Measurements from ENCODE around the gene ERG. TPM values are rescaled to one million over a fixed set of nuclear protein-coding genes. Genes with fewer than 3 reads are reported as not detected.
A peak's percentile ranks its signal among the peaks of the same experiment; 100 is the strongest.

Gene ERG
- total and polyA plus RNA-seq, 12 donors, result 9.5 to 30.5 (median 16.0) TPM

- ATAC-seq, result no peak
- Histone ChIP-seq H3K9me3 (no peaks in the 10 kb centered on the region), H3K27ac (peak overlapping the region in 1 of 10 donors; percentile 13), H3K36me3 (no peaks in the 10 kb centered on the region), H3K27me3 (peaks cover 0 to 3% (median 0%) of the 10 kb centered on the region in 7 donors), H3K4me3 (no peak overlapping the region), H3K4me1 (peaks cover 0 to 5% (median 0%) of the 10 kb centered on the region in 9 donors)
- TF ChIP-seq CTCF (IDR thresholded peaks at IDR 0.05), result no peak
- intact Hi-C loops (cut with DNase I), result no loop called here
- 69 to 79% methylated on average over 1 of the region's 1 CpG for WGBS, 2 donors
- no peak for DNase-seq
Measured at GRCh38 chr21:38342739-38343138, 155.5 kb downstream of the ERG start.

- no peak for DNase-seq
Measured at GRCh38 chr21:38341546-38342012, 156.7 kb downstream of the ERG start.

GRCh38 chr21:38340131-38340530 is 158.1 kb downstream of the ERG start:
- DNase-seq (no peak), ATAC-seq (peak in 2 of 8 donors; percentile 26 to 39)
- no peaks in the 10 kb centered on the region for H3K36me3 ChIP-seq
- intact Hi-C loops (cut with DNase I), result no loop called here
- TF ChIP-seq CTCF (IDR thresholded peaks at IDR 0.05), result no peak
- H3K27me3 ChIP-seq, result no peaks in the 10 kb centered on the region
- H3K4me3 ChIP-seq, result no peak overlapping the region
- WGBS, 2 donors, result 91 to 92% methylated on average over 4 of the region's 4 CpGs
- no peaks in the 10 kb centered on the region for H3K9me3 ChIP-seq
- peaks cover 0 to 5% (median 0%) of the 10 kb centered on the region in 9 donors for H3K4me1 ChIP-seq
- no peak overlapping the region for H3K27ac ChIP-seq

More at GRCh38 chr21:38341546-38342012, 156.7 kb downstream of the ERG start:
- no peaks in the 10 kb centered on the region for H3K9me3 ChIP-seq
- peaks cover 0 to 3% (median 0%) of the 10 kb centered on the region in 7 donors for H3K27me3 ChIP-seq
- H3K4me3 ChIP-seq, result no peak overlapping the region
- peaks cover 0 to 5% (median 0%) of the 10 kb centered on the region in 9 donors for H3K4me1 ChIP-seq
- no peak for TF ChIP-seq CTCF (IDR thresholded peaks at IDR 0.05)
- 79 to 87% methylated on average over 5 of the region's 5 CpGs for WGBS, 2 donors
- peak in 1 of 8 donors; percentile 73 for ATAC-seq
- intact Hi-C loops (cut with DNase I), result no loop called here
- no peaks in the 10 kb centered on the region for H3K36me3 ChIP-seq
- H3K27ac ChIP-seq, result peak overlapping the region in 1 of 10 donors; percentile 49

GRCh38 chr21:38337793-38338192 is 160.5 kb downstream of the ERG start:
- Histone ChIP-seq H3K36me3 (no peaks in the 10 kb centered on the region), H3K27me3 (no peaks in the 10 kb centered on the region), H3K9me3 (no peaks in the 10 kb centered on the region), H3K4me3 (no peak overlapping the region), H3K4me1 (peaks cover 0 to 9% (median 0%) of the 10 kb centered on the region in 9 donors), H3K27ac (no peak overlapping the region)
- intact Hi-C loops (cut with DNase I), result no loop called here
- WGBS, 2 donors, result 98 to 99% methylated on average over 5 of the region's 5 CpGs
- no peak for TF ChIP-seq CTCF (IDR thresholded peaks at IDR 0.05)
- no peak for ATAC-seq
- DNase-seq, result no peak

Measured in heart right ventricle (tissue), 16 donors.